Neural cell (in vitro differentiated cells): ENCODE measurements around the gene NR2E1.

ENCODE experiments used
- CTCF ChIP-seq: fragments of 450-650 bp; IDR thresholded peaks from 2 replicates; pipeline ENCODE4 v1.5.1; 2014; ENCODE audit warnings: antibody characterized with exemption, mild to moderate bottlenecking, moderate library complexity; ENCODE audit not compliant: poor library complexity, severe bottlenecking
- TAF1 ChIP-seq: IDR thresholded peaks from 2 replicates; pipeline ENCODE4 v1.6.1; 2012; ENCODE audit warnings: low read depth

DNA sequence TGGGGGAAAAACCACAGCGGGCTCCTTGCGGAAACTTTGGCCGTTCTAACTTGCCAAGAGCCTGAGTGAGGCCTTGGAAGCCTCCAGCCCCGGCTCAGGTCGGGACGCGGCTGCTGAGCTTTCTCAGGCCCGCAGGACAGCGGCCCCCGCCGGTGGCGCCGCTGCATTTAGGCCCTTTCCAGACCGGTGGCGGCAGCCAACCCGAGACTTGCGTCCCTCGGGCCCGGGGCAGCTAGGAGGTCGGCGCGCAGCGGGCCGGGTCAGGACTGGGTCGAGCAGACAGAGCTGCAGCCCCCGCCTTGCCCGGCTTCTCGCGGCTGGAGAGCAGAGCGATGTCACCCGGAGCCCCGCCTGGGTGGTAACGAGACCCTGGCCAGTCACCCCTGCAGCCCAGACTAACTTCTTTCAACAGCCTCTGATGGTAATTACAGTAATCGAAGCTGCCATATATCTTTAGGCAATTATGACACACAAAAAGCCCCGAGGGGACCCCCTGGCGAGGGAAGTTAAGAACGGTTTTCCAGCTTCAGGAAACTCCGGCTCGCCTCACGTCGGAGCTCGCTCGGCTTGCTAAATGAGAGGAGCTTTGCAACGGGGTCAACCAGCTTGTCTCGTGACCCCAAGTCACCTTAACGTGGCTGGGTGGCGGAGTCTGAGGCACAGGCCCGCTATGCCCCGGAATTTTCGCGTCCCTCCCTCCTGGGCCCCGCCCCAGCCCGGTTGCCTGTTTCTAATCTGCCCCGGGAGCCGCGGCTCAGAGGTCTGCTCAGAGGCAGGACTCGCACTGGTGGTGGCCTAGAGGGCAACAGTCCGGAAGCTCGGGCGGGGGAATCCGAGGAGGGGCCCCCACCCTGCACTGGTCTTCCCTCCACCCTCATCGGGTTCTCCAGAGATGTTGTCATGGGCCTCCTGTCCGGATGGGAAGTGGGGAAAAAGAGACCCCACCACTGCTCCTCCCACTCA is 3.0 kb downstream of the NR2E1 start:
- no peak for TF ChIP-seq CTCF
- no peak for TF ChIP-seq TAF1
